Colonic mucosa (tissue), 4 donors: ENCODE measurements around the gene VAPA. TPM values are rescaled to one million over a fixed set of nuclear protein-coding genes. Genes with fewer than 3 reads are reported as not detected.

Experiments
- DNase-seq: peaks from one replicate; pipeline ENCODE4 v3.0.0-alpha.2; 2020
- H3K27ac ChIP-seq: fragments of 200-600 bp; one replicate; pipeline ENCODE4 v1.8.0; 2021
- H3K27me3 ChIP-seq: fragments of 200-600 bp; one replicate; pipeline ENCODE4 v1.8.0; 2021
- H3K36me3 ChIP-seq: fragments of 200-600 bp; one replicate; pipeline ENCODE4 v1.8.0; 2021
- H3K4me1 ChIP-seq: fragments of 200-600 bp; one replicate; pipeline ENCODE4 v1.8.0; 2021; ENCODE audit warnings: mild to moderate bottlenecking
- H3K4me3 ChIP-seq: fragments of 200-600 bp; one replicate; pipeline ENCODE4 v1.8.0; 2021
- H3K9ac ChIP-seq, 2 donors: one replicate each; pipeline ENCODE4 v1.7.0; 2013; ENCODE audit warnings: control low read depth in 2 of 2, low read depth in 2 of 2, low read length in 2 of 2
- H3K9me3 ChIP-seq: fragments of 200-600 bp; one replicate; pipeline ENCODE4 v1.8.0; 2021
- CTCF ChIP-seq: fragments of 200-600 bp; IDR thresholded peaks from one replicate; pipeline ENCODE4 v1.8.0; 2022; ENCODE audit warnings: antibody characterized with exemption, mild to moderate bottlenecking
- intact Hi-C: fragments of 100-400 bp; cut with DNase I; formaldehyde crosslinking; loops from one replicate; pipeline ENCODE4 v1.14.1; 2022
- total RNA-seq, 2 donors: library from RNA; stranded (reverse); fragmentation: NEBNext Ultra II Directional in 1 of 2; extraction: Animal tissue kit (Norgen Biotek cat#: 25700) in 1 of 2; gene quantifications; one replicate each; pipeline ENCODE4 v1.2.1, GENCODE V29; 2021
- donor health status: healthy.
- donor health status: DM: no; HTN: no; CAD: no.
- donor health status: DM: no; HTN: no; CAD: no.

Gene VAPA
- total RNA-seq, 2 donors from 2014 or later = 224 to 295 TPM

- H3K4me1 ChIP-seq = no peaks in the 10 kb centered on the region
- no peak overlapping the region for H3K27ac ChIP-seq
- no peak for TF ChIP-seq CTCF
- intact Hi-C loops = no loop called here
- H3K36me3 ChIP-seq = no peaks in the 10 kb centered on the region
- H3K9me3 ChIP-seq = no peaks in the 10 kb centered on the region
- H3K4me3 ChIP-seq = no peak overlapping the region
- no peak for DNase-seq
- no peak overlapping the region for H3K9ac ChIP-seq
- no peaks in the 10 kb centered on the region for H3K27me3 ChIP-seq
Observed at GRCh38 chr18:9933865-9934264, 20.0 kb downstream of the VAPA start.

- H3K27me3 ChIP-seq = no peaks in the 10 kb centered on the region
- H3K9ac ChIP-seq = no peak overlapping the region
- no peak overlapping the region for H3K27ac ChIP-seq
- no peaks in the 10 kb centered on the region for H3K4me1 ChIP-seq
- intact Hi-C loops = no loop called here
- no peak for DNase-seq
- H3K9me3 ChIP-seq = no peaks in the 10 kb centered on the region
- no peaks in the 10 kb centered on the region for H3K36me3 ChIP-seq
- no peak for TF ChIP-seq CTCF
- no peak overlapping the region for H3K4me3 ChIP-seq
Observed at GRCh38 chr18:9934274-9934673, 20.5 kb downstream of the VAPA start.

- intact Hi-C loops = no loop called here
Observed at GRCh38 chr18:9941103-9941502, 27.3 kb downstream of the VAPA start.

GRCh38 chr18:9941660-9942059 is 27.8 kb downstream of the VAPA start:
- intact Hi-C loops = no loop called here
- no peaks in the 10 kb centered on the region for H3K36me3 ChIP-seq
- no peak overlapping the region for H3K9ac ChIP-seq
- no peaks in the 10 kb centered on the region for H3K4me1 ChIP-seq
- H3K27me3 ChIP-seq = no peaks in the 10 kb centered on the region
- H3K9me3 ChIP-seq = no peaks in the 10 kb centered on the region
- no peak overlapping the region for H3K4me3 ChIP-seq
- no peak overlapping the region for H3K27ac ChIP-seq
- no peak for TF ChIP-seq CTCF
- no peak for DNase-seq

More at GRCh38 chr18:9941103-9941502, 27.3 kb downstream of the VAPA start:
- no peaks in the 10 kb centered on the region for H3K36me3 ChIP-seq
- H3K9me3 ChIP-seq = no peaks in the 10 kb centered on the region
- H3K4me1 ChIP-seq = no peaks in the 10 kb centered on the region
- no peak overlapping the region for H3K27ac ChIP-seq
- no peaks in the 10 kb centered on the region for H3K27me3 ChIP-seq
- DNase-seq = no peak
- no peak for TF ChIP-seq CTCF
- H3K9ac ChIP-seq = no peak overlapping the region
- H3K4me3 ChIP-seq = no peak overlapping the region

GRCh38 chr18:9943311-9943710 is 29.5 kb downstream of the VAPA start:
- Histone ChIP-seq H3K27me3 (no peaks in the 10 kb centered on the region), H3K4me3 (no peak overlapping the region), H3K9ac (no peak overlapping the region), H3K9me3 (no peaks in the 10 kb centered on the region), H3K27ac (no peak overlapping the region), H3K36me3 (no peaks in the 10 kb centered on the region), H3K4me1 (no peaks in the 10 kb centered on the region)
- intact Hi-C loops = no loop called here
- no peak for DNase-seq
- TF ChIP-seq CTCF = no peak

GRCh38 chr18:9944805-9945204 is 31.0 kb downstream of the VAPA start:
- DNase-seq = no peak
- intact Hi-C loops = no loop called here
- no peaks in the 10 kb centered on the region for H3K27me3 ChIP-seq
- no peak overlapping the region for H3K4me3 ChIP-seq
- TF ChIP-seq CTCF = no peak
- no peak overlapping the region for H3K27ac ChIP-seq
- H3K36me3 ChIP-seq = no peaks in the 10 kb centered on the region
- no peaks in the 10 kb centered on the region for H3K9me3 ChIP-seq
- H3K9ac ChIP-seq = no peak overlapping the region
- H3K4me1 ChIP-seq = no peaks in the 10 kb centered on the region
